ENCODE data around the gene NKG7.

DNA sequence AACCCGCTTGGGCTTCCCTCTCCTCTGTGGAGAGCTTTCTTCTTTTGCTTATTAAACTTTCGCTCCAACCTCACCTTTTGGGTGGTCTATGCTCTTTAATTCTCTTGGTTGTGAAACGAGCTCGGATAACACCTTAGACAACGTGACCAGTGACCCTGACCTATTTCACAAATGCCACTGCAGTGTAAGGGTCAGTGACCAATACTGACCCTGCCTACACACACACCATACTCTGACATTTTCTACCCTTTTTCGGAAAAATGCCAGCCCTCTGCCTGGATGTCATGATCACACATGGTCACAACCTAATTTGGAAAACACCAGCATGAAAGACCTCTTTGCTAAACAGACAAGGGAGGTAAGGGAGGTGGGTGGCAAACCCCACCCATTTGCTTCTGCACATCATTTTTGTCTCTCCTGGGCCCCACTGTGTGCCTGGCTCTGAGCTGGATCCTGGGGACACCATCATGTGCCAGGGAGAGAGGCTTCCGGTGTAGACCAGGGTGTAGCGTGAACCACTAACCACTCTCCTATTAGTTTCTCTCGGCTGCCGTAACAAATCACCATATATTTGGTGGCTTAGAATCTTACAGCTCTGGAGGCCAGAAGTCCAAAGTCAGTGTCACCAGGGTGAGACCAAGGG, 16.2 kb downstream of the NKG7 start:
- TF ChIP-seq POLR2A (IDR thresholded peaks at IDR 0.05) (no peak), EP300 (IDR thresholded peaks at IDR 0.05) (no peak)
- TF ChIP-seq, protein P1, sequence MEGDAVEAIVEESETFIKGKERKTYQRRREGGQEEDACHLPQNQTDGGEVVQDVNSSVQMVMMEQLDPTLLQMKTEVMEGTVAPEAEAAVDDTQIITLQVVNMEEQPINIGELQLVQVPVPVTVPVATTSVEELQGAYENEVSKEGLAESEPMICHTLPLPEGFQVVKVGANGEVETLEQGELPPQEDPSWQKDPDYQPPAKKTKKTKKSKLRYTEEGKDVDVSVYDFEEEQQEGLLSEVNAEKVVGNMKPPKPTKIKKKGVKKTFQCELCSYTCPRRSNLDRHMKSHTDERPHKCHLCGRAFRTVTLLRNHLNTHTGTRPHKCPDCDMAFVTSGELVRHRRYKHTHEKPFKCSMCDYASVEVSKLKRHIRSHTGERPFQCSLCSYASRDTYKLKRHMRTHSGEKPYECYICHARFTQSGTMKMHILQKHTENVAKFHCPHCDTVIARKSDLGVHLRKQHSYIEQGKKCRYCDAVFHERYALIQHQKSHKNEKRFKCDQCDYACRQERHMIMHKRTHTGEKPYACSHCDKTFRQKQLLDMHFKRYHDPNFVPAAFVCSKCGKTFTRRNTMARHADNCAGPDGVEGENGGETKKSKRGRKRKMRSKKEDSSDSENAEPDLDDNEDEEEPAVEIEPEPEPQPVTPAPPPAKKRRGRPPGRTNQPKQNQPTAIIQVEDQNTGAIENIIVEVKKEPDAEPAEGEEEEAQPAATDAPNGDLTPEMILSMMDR (IDR thresholded peaks at IDR 0.05), result no peak

Measured in gastroesophageal sphincter (tissue), 3 donors.